GM23338 (cell line): ENCODE measurements around the gene SLC35D1. TPM values are rescaled to one million over a fixed set of nuclear protein-coding genes. Genes with fewer than 3 reads are reported as not detected.

ENCODE experiments used
- ATAC-seq: fragments of 200-7000 bp; cut with Tn5 transposase; 3 replicates; pipeline ENCODE4 v1.9.1; 2020
- DNase-seq: peaks from one replicate; pipeline ENCODE4 v3.0.0-alpha.2; 2015; ENCODE audit warnings: low spot score
- H2AFZ ChIP-seq: fragments of 200-600 bp; sonication (generic); 2 replicates; pipeline ENCODE4 v1.8.0; 2016; ENCODE audit warnings: antibody characterized with exemption, mild to moderate bottlenecking, moderate library complexity
- H3F3A ChIP-seq: fragments of 200-600 bp; sonication (generic); replicated peaks from 2 replicates; pipeline ENCODE4 v1.8.0; 2017; ENCODE audit warnings: antibody characterized with exemption, mixed run types, low read depth
- H3K27ac ChIP-seq: fragments of 200-600 bp; sonication (generic); 2 replicates; pipeline ENCODE4 v1.6.1; 2016; ENCODE audit warnings: low read depth
- H3K27me3 ChIP-seq: fragments of 200-600 bp; sonication (generic); 2 replicates; pipeline ENCODE4 v1.8.0; 2016; ENCODE audit warnings: mild to moderate bottlenecking, mixed run types, moderate library complexity; ENCODE audit not compliant: insufficient read depth
- H3K36me3 ChIP-seq: fragments of 200-600 bp; sonication (generic); 2 replicates; pipeline ENCODE4 v1.8.0; 2016; ENCODE audit warnings: mild to moderate bottlenecking; ENCODE audit not compliant: insufficient read depth
- H3K4me1 ChIP-seq: fragments of 200-600 bp; sonication (generic); 2 replicates; pipeline ENCODE4 v1.8.0; 2016; ENCODE audit warnings: mild to moderate bottlenecking, moderate library complexity; ENCODE audit not compliant: insufficient read depth
- H3K4me2 ChIP-seq: fragments of 200-600 bp; sonication (generic); 2 replicates; pipeline ENCODE4 v1.7.1; 2017; ENCODE audit warnings: mixed run types
- H3K4me3 ChIP-seq: fragments of 200-600 bp; sonication (generic); 2 replicates; pipeline ENCODE4 v1.6.1; 2016; ENCODE audit warnings: mixed run types
- H3K79me2 ChIP-seq: fragments of 200-600 bp; sonication (generic); replicated peaks from 2 replicates; pipeline ENCODE4 v1.8.0; 2017; ENCODE audit warnings: mild to moderate bottlenecking; ENCODE audit not compliant: insufficient read depth
- H3K9me2 ChIP-seq: fragments of 200-600 bp; sonication (generic); 2 replicates; pipeline ENCODE4 v1.8.0; 2017; ENCODE audit not compliant: insufficient read depth
- H4K20me1 ChIP-seq: fragments of 200-600 bp; sonication (generic); replicated peaks from 2 replicates; pipeline ENCODE4 v1.8.0; 2017; ENCODE audit warnings: mild to moderate bottlenecking; ENCODE audit not compliant: insufficient read depth
- H3K27ac Mint-ChIP-seq: 2 replicates; pipeline ENCODE4 v1.8.0; 2020; ENCODE audit warnings: inconsistent platforms, mild to moderate bottlenecking, moderate library complexity, mixed read lengths
- H3K27me3 Mint-ChIP-seq: 3 replicates; pipeline ENCODE4 v1.8.0; 2022; ENCODE audit warnings: low read depth, mild to moderate bottlenecking, moderate library complexity, mixed read lengths, inconsistent platforms; ENCODE audit not compliant: insufficient read depth, poor library complexity
- H3K36me3 Mint-ChIP-seq: 3 replicates; pipeline ENCODE4 v1.8.0; 2021; ENCODE audit warnings: low read depth, mild to moderate bottlenecking, inconsistent platforms, moderate library complexity, mixed read lengths
- H3K4me1 Mint-ChIP-seq: 3 replicates; pipeline ENCODE4 v1.8.0; 2020; ENCODE audit warnings: mild to moderate bottlenecking, inconsistent platforms, mixed read lengths
- H3K4me3 Mint-ChIP-seq: 3 replicates; pipeline ENCODE4 v1.8.0; 2021; ENCODE audit warnings: moderate library complexity, mild to moderate bottlenecking, inconsistent platforms, mixed read lengths
- H3K9me3 Mint-ChIP-seq: 3 replicates; pipeline ENCODE4 v1.8.0; 2020; ENCODE audit warnings: moderate library complexity, mild to moderate bottlenecking, inconsistent platforms, mixed read lengths
- CREB1 ChIP-seq: fragments of 250-450 bp; sonication (Bioruptor Pico); IDR thresholded peaks from 2 replicates; pipeline ENCODE4 v1.5.0; 2020; ENCODE audit warnings: low read depth, mild to moderate bottlenecking, moderate library complexity
- CTCF ChIP-seq, 2 experiments: fragments of 200-600 bp in 1 of 2; sonication (generic) in 1 of 2; conservative IDR thresholded peaks; 2 replicates each; pipeline versions ENCODE4 v1.5.1 to v1.6.1; 2016 to 2017; ENCODE audit warnings: antibody characterized with exemption in 2 of 2, low read depth in 2 of 2, mild to moderate bottlenecking in 2 of 2, moderate library complexity in 1 of 2
- EZH2 ChIP-seq: fragments of 200-600 bp; sonication (generic); IDR thresholded peaks from one replicate; pipeline ENCODE4 v1.8.0; 2017; ENCODE audit warnings: antibody characterized with exemption, mild to moderate bottlenecking, low read depth; ENCODE audit not compliant: unreplicated experiment
- EZH2phosphoT487 ChIP-seq: fragments of 200-600 bp; sonication (generic); IDR thresholded peaks from one replicate; pipeline ENCODE4 v1.8.1; 2018; ENCODE audit warnings: antibody characterized with exemption; ENCODE audit not compliant: unreplicated experiment
- POLR2AphosphoS5 ChIP-seq: IDR thresholded peaks from 2 replicates; pipeline ENCODE4 v1.6.1; 2016; ENCODE audit warnings: antibody characterized with exemption, low read depth
- REST ChIP-seq: IDR thresholded peaks from one replicate; pipeline ENCODE4 v1.6.1; 2018; ENCODE audit warnings: antibody characterized with exemption; ENCODE audit not compliant: unreplicated experiment
- STAT1 ChIP-seq: IDR thresholded peaks from one replicate; pipeline ENCODE4 v1.6.1; 2016; ENCODE audit warnings: antibody characterized with exemption; ENCODE audit not compliant: unreplicated experiment
- ZNF114 ChIP-seq: fragments of 250-450 bp; sonication (Bioruptor Pico); IDR thresholded peaks from 2 replicates; pipeline ENCODE4 v1.5.0; 2020; ENCODE audit warnings: mild to moderate bottlenecking, moderate library complexity
- ZNF331 ChIP-seq: fragments of 250-450 bp; sonication (Bioruptor Pico); IDR thresholded peaks from 2 replicates; pipeline ENCODE4 v1.5.0; 2020; ENCODE audit warnings: low read depth, mild to moderate bottlenecking, moderate library complexity
- polyA plus RNA-seq: library from polyadenylated mRNA; unstranded; fragments of >200 nt; fragmentation: Nextera tagmentation; extraction: Ambion mirVana; gene quantifications from 2 replicates; pipeline ENCODE4 v1.2.1, GENCODE V29; 2016
- total RNA-seq: library from RNA; depleted of rRNA; stranded (reverse); fragments of >200 nt; shearing (Covaris generic); gene quantifications from 2 replicates; pipeline ENCODE4 v1.2.3, GENCODE V29; 2014

SLC35D1 gene
- total and polyA plus RNA-seq, 2 experiments from 2014 or later = 0.68 to 2.8 TPM

- no peak for TF ChIP-seq CTCF (conservative IDR thresholded peaks at IDR 0.05; ENCODE audit: low read depth in 2 of 2)
- TF ChIP-seq EZH2phosphoT487 = no peak
- no peak for TF ChIP-seq EZH2
- no peak for TF ChIP-seq ZNF114 (CRISPR knock-in tag)
- TF ChIP-seq STAT1 = no peak
These were observed 31.4 kb upstream of the SLC35D1 start (continued) for GRCh38 chr1:67085326-67085725.

- H3K9me2 ChIP-seq = no peaks in the 10 kb centered on the region
- no peak overlapping the region for H2AFZ ChIP-seq
- peaks cover 8% of the 10 kb centered on the region; the same call in 1 of the 3 replicates for H3K9me3 Mint-ChIP-seq
- no peak overlapping the region for H3K27ac Mint-ChIP-seq
- H3K27me3 Mint-ChIP-seq = no peaks in the 10 kb centered on the region
- no peak overlapping the region for H3K4me2 ChIP-seq
- no peaks in the 10 kb centered on the region for H4K20me1 ChIP-seq
- no peaks in the 10 kb centered on the region; the same call in 1 of the 2 replicates for H3K4me1 ChIP-seq
- DNase-seq = no peak
- no peak overlapping the region for H3K4me3 ChIP-seq
- H3K79me2 ChIP-seq = no peaks in the 10 kb centered on the region
- TF ChIP-seq CTCF (conservative IDR thresholded peaks at IDR 0.05; ENCODE audit: low read depth in 2 of 2) (no peak), EZH2phosphoT487 (no peak), REST (no peak), ZNF331 (CRISPR knock-in tag) (no peak), ZNF114 (CRISPR knock-in tag) (no peak), POLR2AphosphoS5 (no peak), CREB1 (CRISPR knock-in tag) (no peak)
- no peaks in the 10 kb centered on the region for H3K4me1 Mint-ChIP-seq
- H3K4me3 Mint-ChIP-seq = no peak overlapping the region
- H3F3A ChIP-seq = no peaks in the 10 kb centered on the region
- no peak for ATAC-seq
- H3K36me3 Mint-ChIP-seq = peaks cover 5% of the 10 kb centered on the region; the same call in 2 of the 3 replicates
- H3K27me3 ChIP-seq = no peaks in the 10 kb centered on the region
- H3K36me3 ChIP-seq = no peaks in the 10 kb centered on the region
- H3K27ac ChIP-seq = no peak overlapping the region
These were observed 30.9 kb upstream of the SLC35D1 start for GRCh38 chr1:67084765-67085318.
